PFSK-1 (cell line): ENCODE measurements around the gene SLC38A6.

Source experiments
- FOXP2 ChIP-seq: optimal IDR thresholded peaks from 2 replicates; pipeline ENCODE3; 2011; ENCODE audit warnings: borderline replicate concordance, control low read depth, inconsistent platforms; ENCODE audit not compliant: insufficient read depth; ENCODE audit errors: extremely low read length, extremely low read depth
- POLR2AphosphoS5 ChIP-seq: IDR thresholded peaks from 2 replicates; pipeline ENCODE4 v1.6.1; 2012; ENCODE audit warnings: low read depth, mild to moderate bottlenecking, control low read depth, low read length, moderate library complexity
- REST ChIP-seq, 2 experiments: IDR thresholded peaks; 2 replicates each; pipeline versions ENCODE4 v1.6.1 to v1.8.0; 2011 to 2012; ENCODE audit warnings: low read depth in 2 of 2, low read length in 2 of 2, control low read depth in 1 of 2, inconsistent platforms in 1 of 2, mild to moderate bottlenecking in 1 of 2, moderate library complexity in 1 of 2; ENCODE audit not compliant: insufficient read depth in 1 of 2
- SIN3A ChIP-seq: IDR thresholded peaks from 2 replicates; pipeline ENCODE4 v1.6.1; 2012; ENCODE audit warnings: mild to moderate bottlenecking, low read length, moderate library complexity, borderline replicate concordance; ENCODE audit not compliant: insufficient read depth
- TAF1 ChIP-seq: IDR thresholded peaks from 2 replicates; pipeline ENCODE4 v1.6.1; 2012; ENCODE audit warnings: low read length, control low read depth, borderline replicate concordance; ENCODE audit not compliant: insufficient read depth

Gene SLC38A6

GRCh38 chr14:61003571-61003970, 22.5 kb downstream of the SLC38A6 start:
- no peak for TF ChIP-seq SIN3A
- TF ChIP-seq TAF1: no peak
- TF ChIP-seq FOXP2: no peak
- no peak for TF ChIP-seq POLR2AphosphoS5
- no peak for TF ChIP-seq REST (IDR thresholded peaks at IDR 0.05; ENCODE audit: insufficient read depth in 1 of 2, low read depth in 2 of 2, low read length in 2 of 2)

GRCh38 chr14:61019537-61019936, 38.5 kb downstream of the SLC38A6 start:
- TF ChIP-seq TAF1: no peak
- no peak for TF ChIP-seq FOXP2
- no peak for TF ChIP-seq POLR2AphosphoS5

- TF ChIP-seq POLR2AphosphoS5 (no peak), TAF1 (no peak), REST (IDR thresholded peaks at IDR 0.05; ENCODE audit: insufficient read depth in 1 of 2, low read depth in 2 of 2, low read length in 2 of 2) (no peak), FOXP2 (no peak), SIN3A (no peak)
Observed at GRCh38 chr14:61025251-61026223, 44.5 kb downstream of the SLC38A6 start.

GRCh38 chr14:61026526-61026925, 45.5 kb downstream of the SLC38A6 start:
- no peak for TF ChIP-seq POLR2AphosphoS5
- TF ChIP-seq SIN3A: no peak
- TF ChIP-seq TAF1: no peak
- TF ChIP-seq REST (IDR thresholded peaks at IDR 0.05; ENCODE audit: insufficient read depth in 1 of 2, low read depth in 2 of 2, low read length in 2 of 2): no peak
- TF ChIP-seq FOXP2: no peak

- TF ChIP-seq SIN3A (no peak), TAF1 (no peak), FOXP2 (no peak), REST (IDR thresholded peaks at IDR 0.05; ENCODE audit: insufficient read depth in 1 of 2, low read depth in 2 of 2, low read length in 2 of 2) (no peak), POLR2AphosphoS5 (no peak)
Observed at GRCh38 chr14:61031026-61031425, 50.0 kb downstream of the SLC38A6 start.
